Muscle of leg (tissue), 11 donors: ENCODE data around the gene SMARCA4. TPM values are rescaled to one million over a fixed set of nuclear protein-coding genes. Genes with fewer than 3 reads are reported as not detected.
"Not testable (repeated sequence)": the region's sequence is repeated elsewhere in the genome, so short reads cannot be mapped to it uniquely, and the experiment has no call there.

Experiments used
- DNase-seq: peaks from one replicate; pipeline ENCODE4 v3.0.0; 2013
- H3K27ac ChIP-seq: one replicate; pipeline ENCODE4 v1.5.1; 2013; ENCODE audit warnings: mild to moderate bottlenecking, low read length, control low read depth
- H3K27me3 ChIP-seq: one replicate; pipeline ENCODE4 v1.6.1; 2013; ENCODE audit warnings: low read length; ENCODE audit not compliant: control insufficient read depth, insufficient read depth
- H3K36me3 ChIP-seq: one replicate; pipeline ENCODE4 v1.6.1; 2013; ENCODE audit warnings: low read length; ENCODE audit not compliant: control insufficient read depth, insufficient read depth
- H3K4me1 ChIP-seq: one replicate; pipeline ENCODE4 v1.6.1; 2013; ENCODE audit warnings: low read length; ENCODE audit not compliant: control insufficient read depth, insufficient read depth
- H3K4me3 ChIP-seq: one replicate; pipeline ENCODE4 v1.5.1; 2013; ENCODE audit warnings: low read length, control low read depth
- H3K9me3 ChIP-seq: replicated peaks from 2 replicates; pipeline ENCODE4 v1.6.1; 2013; ENCODE audit warnings: low read depth, low read length; ENCODE audit not compliant: control insufficient read depth
- WGBS: methylation state at CpG from one replicate; pipeline ENCODE4 v1.1.5; 2013; ENCODE audit warnings: missing lambda C conversion rate; ENCODE audit not compliant: insufficient coverage; 5-methylcytosine and 5-hydroxymethylcytosine counted together
- polyA plus RNA-seq, 8 donors: library from polyadenylated mRNA; unstranded; fragments of 120-200 nt; gene quantifications; one replicate each; pipeline versions ENCODE4 v1.2.1 to v1.2.3, GENCODE V29; 2013; ENCODE audit warnings: inconsistent platforms in 1 of 8, low replicate concordance in 1 of 8; ENCODE audit not compliant: insufficient read length in 8 of 8, insufficient read depth in 1 of 8
- total RNA-seq: library from RNA; stranded (reverse); fragments of 120-200 nt; gene quantifications from one replicate; pipeline ENCODE4 v1.2.4, GENCODE V29; 2013

Gene SMARCA4
- total and polyA plus RNA-seq, 9 donors, result 60.2 to 121 (median 101) TPM

DNA sequence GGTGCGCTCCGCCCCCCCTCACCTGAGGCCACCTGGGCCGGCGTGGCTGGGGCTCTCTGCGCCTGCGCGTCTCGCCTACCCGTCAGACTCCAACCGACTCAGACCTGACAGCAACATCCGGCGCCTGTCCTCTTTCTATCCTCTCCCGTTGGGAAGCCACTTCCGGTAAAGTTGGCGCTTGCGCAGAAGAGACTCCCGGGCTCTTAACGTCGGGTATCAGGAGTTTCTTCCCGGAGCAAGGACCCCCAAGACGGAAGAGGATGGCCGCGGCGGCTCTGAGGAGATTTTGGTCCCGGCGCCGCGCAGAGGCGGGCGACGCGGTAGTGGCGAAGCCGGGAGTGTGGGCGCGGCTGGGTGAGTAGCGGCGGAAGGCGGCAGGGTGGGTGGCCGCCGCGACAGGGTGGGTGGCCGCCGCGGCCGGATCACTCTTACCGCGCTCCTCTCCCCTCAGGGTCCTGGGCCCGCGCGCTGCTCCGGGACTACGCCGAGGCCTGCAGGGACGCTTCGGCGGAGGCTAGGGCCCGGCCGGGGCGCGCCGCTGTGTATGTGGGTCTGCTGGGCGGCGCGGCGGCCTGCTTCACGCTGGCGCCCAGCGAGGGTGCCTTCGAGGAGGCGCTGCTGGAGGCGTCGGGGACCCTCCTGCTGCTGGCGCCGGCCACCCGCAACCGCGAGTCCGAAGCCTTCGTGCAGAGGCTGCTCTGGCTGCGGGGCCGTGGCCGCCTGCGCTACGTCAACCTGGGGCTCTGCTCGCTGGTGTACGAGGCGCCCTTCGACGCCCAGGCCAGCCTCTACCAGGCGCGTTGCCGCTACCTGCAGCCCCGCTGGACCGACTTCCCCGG is 32.0 kb upstream of the SMARCA4 start, which contains the start of the genes TIMM29 and YIPF2:
TSS of gene TIMM29 (plus strand) at position 249 of the 839 bp plus-strand sequence. CDS start at position 261, 12 bp downstream.
TSS of gene YIPF2 (minus strand) at position 77 of the 839 bp plus-strand sequence. CDS start 229 bp downstream, outside the sequence.
- Histone ChIP-seq H3K9me3 (no peaks in the 10 kb centered on the region), H3K27ac (peak within 1 kb of the TSS; percentile 91), H3K36me3 (peaks cover 42% of the 10 kb centered on the region), H3K4me1 (peaks cover 19% of the 10 kb centered on the region), H3K4me3 (peak within 1 kb of the TSS; percentile 85), H3K27me3 (no peaks in the 10 kb centered on the region)
- peak; percentile 100 for DNase-seq
- under 1% methylated on average over 93 of the region's 96 CpGs for WGBS

GRCh38 chr19:10929402-10929794 is 31.4 kb upstream of the SMARCA4 start:
- no peaks in the 10 kb centered on the region for H3K27me3 ChIP-seq
- peaks cover 36% of the 10 kb centered on the region for H3K36me3 ChIP-seq
- no peak for DNase-seq
- 5% methylated on average over 27 of the region's 27 CpGs for WGBS
- peak overlapping the region; percentile 85 for H3K4me3 ChIP-seq
- H3K4me1 ChIP-seq, result peaks cover 19% of the 10 kb centered on the region
- no peaks in the 10 kb centered on the region for H3K9me3 ChIP-seq
- no peak overlapping the region for H3K27ac ChIP-seq

DNA sequence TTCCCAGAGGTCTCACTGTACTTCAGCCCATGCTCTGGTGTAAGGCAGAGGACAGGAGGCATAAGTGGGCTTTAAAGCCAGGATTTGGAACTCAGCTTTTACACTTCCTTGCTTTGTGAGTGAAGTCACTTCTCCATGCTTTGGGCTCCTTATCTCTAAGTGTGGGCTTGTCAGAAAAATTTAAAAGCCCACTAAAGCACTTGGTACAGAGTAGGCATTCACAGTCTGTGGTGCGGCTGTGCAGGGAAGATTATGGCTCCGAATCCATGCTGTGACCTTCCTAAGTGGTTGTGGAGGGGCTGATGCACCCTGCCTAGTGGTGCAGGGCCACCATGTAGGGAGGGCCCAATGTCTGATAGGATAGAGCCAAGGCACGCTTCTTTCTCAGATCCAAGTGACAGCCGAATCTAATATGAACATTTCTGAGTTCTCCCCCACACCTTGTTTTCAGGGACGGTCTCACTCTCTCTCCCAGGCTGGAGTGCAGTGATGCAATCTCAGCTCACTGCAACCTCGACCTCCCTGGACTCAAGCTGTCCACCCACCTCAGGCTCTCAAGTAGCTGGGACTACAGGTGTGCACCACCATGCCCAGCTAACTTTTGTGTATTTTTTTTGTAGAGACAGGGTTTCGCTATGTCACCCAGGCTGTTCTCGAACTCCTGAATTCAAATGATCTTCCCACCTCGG is 25.3 kb upstream of the SMARCA4 start:
- no peak for DNase-seq

GRCh38 chr19:10936661-10937084 is 24.2 kb upstream of the SMARCA4 start:
- Histone ChIP-seq H3K27me3 (no peaks in the 10 kb centered on the region), H3K4me1 (no peaks in the 10 kb centered on the region), H3K9me3 (no peaks in the 10 kb centered on the region), H3K4me3 (no peak overlapping the region), H3K36me3 (peaks cover 7% of the 10 kb centered on the region), H3K27ac (no peak overlapping the region)
- DNase-seq, result peak; percentile 89
- 0% methylated on average over 4 of the region's 11 CpGs for WGBS

More for the DNA sequence above, 25.3 kb upstream of the SMARCA4 start:
- Histone ChIP-seq H3K4me3 (no peak overlapping the region), H3K36me3 (peaks cover 12% of the 10 kb centered on the region), H3K4me1 (no peaks in the 10 kb centered on the region), H3K9me3 (no peaks in the 10 kb centered on the region), H3K27ac (no peak overlapping the region), H3K27me3 (no peaks in the 10 kb centered on the region)
- WGBS, result 92% methylated on average over 8 of the region's 9 CpGs

DNA sequence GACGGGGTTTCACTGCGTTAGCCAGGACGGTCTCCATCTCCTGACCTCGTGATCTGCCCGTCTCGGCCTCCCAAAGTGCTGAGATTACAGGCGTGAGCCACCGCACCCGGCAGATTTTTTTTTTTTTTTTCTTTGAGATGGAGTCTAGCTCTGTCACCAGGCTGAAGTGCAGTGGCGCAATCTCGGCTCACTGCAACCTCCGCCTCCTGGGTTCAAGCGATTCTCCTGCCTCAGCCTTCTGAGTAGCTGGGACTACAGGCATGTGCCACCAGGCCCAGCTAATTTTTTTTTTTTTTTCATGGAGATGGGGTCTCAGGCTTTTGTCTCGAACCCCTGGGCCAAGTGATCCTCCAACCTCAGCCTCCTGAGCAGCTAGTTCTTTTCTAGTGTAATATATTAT is 19.2 kb upstream of the SMARCA4 start:
- not testable (repeated sequence) for H3K27ac ChIP-seq, H3K27me3 ChIP-seq, H3K9me3 ChIP-seq, DNase-seq, H3K4me3 ChIP-seq, H3K4me1 ChIP-seq, H3K36me3 ChIP-seq
- WGBS, result 70% methylated on average over 2 of the region's 14 CpGs

DNA sequence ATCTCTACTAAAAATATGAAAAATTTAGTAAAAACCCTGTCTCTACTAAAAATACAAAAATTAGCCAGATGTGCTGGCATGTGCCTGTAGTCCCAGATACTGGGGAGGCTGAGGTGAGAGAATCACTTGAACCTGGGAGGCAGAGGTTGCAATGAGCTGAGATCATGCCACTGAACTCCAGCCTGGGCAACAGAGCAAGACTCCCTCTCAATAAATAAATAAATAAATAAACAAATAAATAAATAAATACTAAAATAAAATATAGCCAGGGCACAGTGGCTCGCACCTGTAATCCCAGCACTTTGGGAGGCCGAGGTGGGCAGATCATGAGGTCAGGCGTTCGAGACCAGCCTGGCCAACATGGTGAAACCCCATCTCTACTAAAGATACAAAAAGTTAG is 17.4 kb upstream of the SMARCA4 start:
- WGBS, result no CpG with 5 or more reads among the region's 4 CpGs
- not testable (repeated sequence) for H3K27ac ChIP-seq, H3K27me3 ChIP-seq, H3K9me3 ChIP-seq, DNase-seq, H3K4me3 ChIP-seq, H3K36me3 ChIP-seq
- H3K4me1 ChIP-seq, result peaks cover 12% of the 10 kb centered on the region

DNA sequence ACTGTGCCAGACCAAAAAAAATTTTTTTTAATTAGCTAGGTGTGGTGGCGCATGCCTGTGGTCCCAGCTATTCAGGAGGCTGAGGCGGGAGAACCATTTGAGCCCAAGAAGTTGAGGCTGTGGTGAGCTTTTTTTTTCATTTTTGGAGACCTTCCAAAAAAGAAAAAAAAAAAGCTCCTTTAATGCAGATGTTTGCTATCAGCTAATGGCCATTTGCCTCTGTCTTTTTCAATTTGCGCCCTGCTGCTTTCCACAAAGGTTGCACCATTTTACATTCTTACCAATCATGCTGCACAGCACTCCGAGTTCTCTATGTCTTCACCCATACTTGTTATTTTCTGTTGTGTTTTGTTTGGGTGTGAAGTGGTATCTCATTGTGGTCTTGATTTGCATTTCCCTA is 15.6 kb upstream of the SMARCA4 start:
- H3K4me1 ChIP-seq, result peaks cover 13% of the 10 kb centered on the region
- H3K36me3 ChIP-seq, result no peaks in the 10 kb centered on the region
- WGBS, result 100% methylated on average over 1 of the region's 4 CpGs
- no peak for DNase-seq
- H3K4me3 ChIP-seq, result no peak overlapping the region
- no peaks in the 10 kb centered on the region for H3K27me3 ChIP-seq
- no peaks in the 10 kb centered on the region for H3K9me3 ChIP-seq
- H3K27ac ChIP-seq, result no peak overlapping the region

DNA sequence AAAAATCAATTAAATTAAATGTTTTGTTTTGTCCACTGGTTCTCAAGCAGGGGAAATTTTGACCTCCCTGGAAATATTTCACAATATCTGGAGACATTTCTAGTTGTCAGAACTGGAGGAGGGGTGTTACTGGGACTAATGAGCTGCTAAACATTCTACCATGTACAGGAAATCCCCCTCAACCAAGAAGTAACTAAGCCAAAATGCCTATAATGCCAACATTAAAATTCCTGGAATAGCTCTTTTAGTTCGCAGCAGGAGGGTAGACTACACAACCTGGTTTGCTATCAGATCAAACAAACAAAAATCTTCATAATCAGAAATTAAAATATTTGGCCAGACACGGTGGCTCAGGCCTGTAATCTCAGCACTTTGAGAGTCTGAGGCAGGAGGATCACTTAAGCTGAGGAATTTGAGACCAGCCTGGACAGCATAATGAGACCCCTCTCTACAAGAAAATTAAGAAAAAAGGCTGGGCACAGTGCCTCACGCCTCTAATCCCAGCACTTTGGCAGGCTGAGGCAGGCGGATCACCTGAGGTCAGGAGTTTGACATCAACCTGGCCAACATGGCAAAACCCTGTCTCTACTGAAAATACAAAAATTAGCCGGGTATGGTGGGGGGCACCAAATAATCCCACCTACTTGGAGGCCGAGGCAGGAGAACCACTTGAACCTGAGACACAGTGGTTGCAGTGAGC is 13.7 kb upstream of the SMARCA4 start:
- WGBS, result no CpG with 5 or more reads among the region's 6 CpGs
- Histone ChIP-seq H3K27ac (no peak overlapping the region), H3K36me3 (no peaks in the 10 kb centered on the region), H3K9me3 (no peaks in the 10 kb centered on the region), H3K27me3 (no peaks in the 10 kb centered on the region), H3K4me1 (peaks cover 13% of the 10 kb centered on the region), H3K4me3 (no peak overlapping the region)
- DNase-seq, result no peak

- no peaks in the 10 kb centered on the region for H3K36me3 ChIP-seq
- 100% methylated on average over 2 of the region's 6 CpGs for WGBS
- H3K27ac ChIP-seq, result no peak overlapping the region
- H3K9me3 ChIP-seq, result no peaks in the 10 kb centered on the region
- H3K4me1 ChIP-seq, result peaks cover 5% of the 10 kb centered on the region
- no peaks in the 10 kb centered on the region for H3K27me3 ChIP-seq
- DNase-seq, result no peak
- H3K4me3 ChIP-seq, result no peak overlapping the region
Measured at GRCh38 chr19:10952809-10953208, 8.0 kb upstream of the SMARCA4 start.
